Mucosa of stomach (tissue), 1 donor: ENCODE measurements around the gene MOSPD3.
"Not testable (repeated sequence)": the region's sequence is repeated elsewhere in the genome, so short reads cannot be mapped to it uniquely, and the experiment has no call there.

Source experiments
- H3K27me3 ChIP-seq: one replicate; pipeline ENCODE4 v1.7.0; 2013; ENCODE audit warnings: mild to moderate bottlenecking, low read length; ENCODE audit not compliant: control insufficient read depth, insufficient read depth
- H3K36me3 ChIP-seq: one replicate; pipeline ENCODE4 v1.7.0; 2013; ENCODE audit warnings: low read length; ENCODE audit not compliant: control insufficient read depth, insufficient read depth
- H3K4me1 ChIP-seq: one replicate; pipeline ENCODE4 v1.7.0; 2013; ENCODE audit warnings: mild to moderate bottlenecking, low read length; ENCODE audit not compliant: control insufficient read depth, insufficient read depth
- H3K4me3 ChIP-seq: one replicate; pipeline ENCODE4 v1.7.0; 2013; ENCODE audit warnings: low read length
- H3K9ac ChIP-seq: one replicate; pipeline ENCODE4 v1.7.0; 2013; ENCODE audit warnings: mild to moderate bottlenecking, low read length, moderate library complexity
- H3K9me3 ChIP-seq: one replicate; pipeline ENCODE4 v1.7.0; 2013; ENCODE audit warnings: mild to moderate bottlenecking, low read length, moderate library complexity; ENCODE audit not compliant: control insufficient read depth
- donor health status: Pancreatic carcinoma.

MOSPD3 gene, protein sequence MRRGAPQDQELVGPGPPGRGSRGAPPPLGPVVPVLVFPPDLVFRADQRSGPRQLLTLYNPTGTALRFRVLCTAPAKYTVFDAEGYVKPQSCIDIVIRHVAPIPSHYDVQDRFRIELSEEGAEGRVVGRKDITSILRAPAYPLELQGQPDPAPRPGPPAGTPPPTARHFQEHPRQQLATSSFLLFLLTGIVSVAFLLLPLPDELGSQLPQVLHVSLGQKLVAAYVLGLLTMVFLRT

DNA sequence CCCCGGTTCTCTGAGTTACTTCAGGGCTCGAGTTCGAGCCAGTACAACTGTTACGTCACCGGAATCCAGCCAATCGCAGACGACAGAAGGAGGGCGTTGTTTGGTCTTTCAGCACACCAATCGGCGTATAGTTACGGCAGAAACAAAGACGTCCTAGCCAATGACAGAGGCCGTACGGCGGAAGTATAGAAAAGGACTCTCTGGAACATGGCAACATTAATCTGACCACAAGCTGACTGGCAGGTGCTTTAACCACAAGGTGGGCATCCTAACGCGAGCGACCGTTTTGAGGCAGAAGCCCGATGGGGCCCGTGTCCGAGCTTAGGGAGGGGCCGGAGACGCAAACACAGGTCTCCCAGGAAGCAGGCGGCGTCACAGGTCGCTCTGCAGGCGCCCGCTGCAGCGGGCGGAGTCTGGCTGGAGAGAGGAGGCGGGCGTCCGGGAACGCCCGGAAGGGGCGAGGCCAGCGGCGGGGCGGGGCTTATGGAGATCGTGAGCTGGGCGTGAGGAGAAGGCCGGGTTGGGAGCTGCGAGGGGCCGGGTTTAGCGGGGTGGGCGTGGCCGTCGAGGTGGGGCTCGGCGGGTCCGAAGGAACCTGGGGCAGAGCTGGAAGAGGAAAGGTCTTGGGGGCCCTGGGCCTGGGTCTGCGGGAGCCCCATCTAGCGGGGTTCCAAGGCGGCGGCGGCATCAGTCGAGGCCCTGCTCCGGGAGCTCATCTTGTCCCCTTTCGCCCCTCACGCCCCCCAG lies at the start of gene MOSPD3:
Gene MOSPD3 (plus strand): TSS at position 558 of the 747 bp plus-strand sequence. CDS start 252 bp downstream, outside the sequence.
- Histone ChIP-seq H3K4me3 (peak within 1 kb of the TSS; percentile 63), H3K36me3 (no peaks in the 10 kb centered on the region), H3K27me3 (no peaks in the 10 kb centered on the region), H3K9ac (peak within 1 kb of the TSS; percentile 69), H3K9me3 (no peaks in the 10 kb centered on the region), H3K4me1 (peaks cover 11% of the 10 kb centered on the region)

DNA sequence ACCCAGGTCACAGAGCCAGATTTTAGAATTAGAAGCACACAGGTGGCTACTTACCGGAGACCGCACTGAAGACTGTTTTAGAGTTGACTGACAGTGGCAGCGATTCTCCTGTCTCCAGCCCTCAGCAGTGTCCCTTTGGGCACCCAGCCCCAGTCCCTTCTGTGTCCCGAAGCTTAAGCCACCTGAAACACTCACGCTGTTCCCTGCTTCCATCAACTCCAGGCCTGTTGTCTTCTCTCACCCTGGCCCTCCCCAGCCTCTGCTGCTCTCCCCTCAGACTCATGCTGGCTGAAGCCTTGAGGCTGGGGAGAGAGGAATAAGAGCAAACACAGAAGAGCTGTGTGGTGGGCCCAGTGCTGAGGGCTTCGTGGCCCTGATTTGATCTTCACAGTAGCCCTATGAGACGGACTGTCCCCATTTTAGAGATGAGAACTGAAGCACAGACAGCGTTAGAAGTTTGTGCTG lies 49.2 kb upstream of the MOSPD3 start:
- peaks cover 18% of the 10 kb centered on the region for H3K4me1 ChIP-seq
- H3K36me3 ChIP-seq: no peaks in the 10 kb centered on the region
- no peak overlapping the region for H3K4me3 ChIP-seq
- H3K9ac ChIP-seq: no peak overlapping the region
- no peaks in the 10 kb centered on the region for H3K27me3 ChIP-seq
- H3K9me3 ChIP-seq: no peaks in the 10 kb centered on the region

DNA sequence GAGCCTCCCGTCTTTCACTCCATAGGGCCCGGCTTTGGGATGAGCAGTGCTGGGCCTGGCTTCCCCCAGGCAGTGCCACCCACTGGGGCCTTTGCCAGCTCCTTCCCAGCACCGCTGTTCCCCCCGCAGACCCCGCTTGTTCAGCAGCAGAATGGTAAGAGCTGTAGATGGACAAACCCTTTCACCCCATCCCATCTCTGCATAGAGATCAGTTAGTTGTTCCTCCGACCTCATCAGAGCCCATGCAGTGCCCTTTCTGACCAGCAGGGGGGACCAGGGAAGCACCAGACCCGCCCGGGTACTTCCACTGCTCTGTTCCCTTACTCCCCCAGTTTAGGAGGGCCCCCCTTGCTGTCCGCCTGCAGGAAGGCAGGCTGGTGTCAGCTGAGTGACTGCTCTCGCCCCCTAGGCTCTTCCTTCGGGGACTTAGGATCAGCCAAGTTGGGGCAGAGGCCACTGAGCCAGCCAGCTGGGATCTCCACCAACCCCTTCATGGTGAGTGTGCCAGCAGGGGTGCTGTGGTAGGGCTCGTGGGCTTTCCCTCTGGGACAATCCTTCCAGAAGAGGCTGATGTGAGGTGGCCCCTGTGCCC lies 48.4 kb upstream of the MOSPD3 start:
- H3K9ac ChIP-seq: no peak overlapping the region
- H3K4me1 ChIP-seq: peaks cover 19% of the 10 kb centered on the region
- H3K9me3 ChIP-seq: no peaks in the 10 kb centered on the region
- H3K27me3 ChIP-seq: no peaks in the 10 kb centered on the region
- no peak overlapping the region for H3K4me3 ChIP-seq
- no peaks in the 10 kb centered on the region for H3K36me3 ChIP-seq

DNA sequence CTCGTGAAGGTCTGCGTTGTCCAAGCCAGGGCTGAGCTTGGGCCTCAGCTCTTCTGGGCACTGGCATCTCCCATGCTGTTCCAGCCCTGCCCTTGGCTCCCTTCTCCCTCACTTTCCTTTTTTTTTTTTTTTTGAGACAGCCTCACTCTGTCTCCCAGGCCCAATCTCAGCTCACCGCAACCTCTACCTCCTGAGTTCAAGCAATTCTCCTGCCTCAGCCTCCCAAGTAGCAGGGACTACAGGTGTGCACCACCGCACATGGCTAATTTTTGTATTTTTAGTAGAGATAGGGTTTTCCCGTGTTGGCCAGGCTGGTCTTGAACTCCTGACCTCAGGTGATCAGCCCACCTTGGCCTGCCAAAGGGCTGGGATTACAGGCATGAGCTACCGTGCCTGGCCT lies 47.9 kb upstream of the MOSPD3 start:
- not testable (repeated sequence) for H3K9ac ChIP-seq, H3K4me3 ChIP-seq, H3K36me3 ChIP-seq, H3K9me3 ChIP-seq, H3K27me3 ChIP-seq
- peaks cover 20% of the 10 kb centered on the region for H3K4me1 ChIP-seq

DNA sequence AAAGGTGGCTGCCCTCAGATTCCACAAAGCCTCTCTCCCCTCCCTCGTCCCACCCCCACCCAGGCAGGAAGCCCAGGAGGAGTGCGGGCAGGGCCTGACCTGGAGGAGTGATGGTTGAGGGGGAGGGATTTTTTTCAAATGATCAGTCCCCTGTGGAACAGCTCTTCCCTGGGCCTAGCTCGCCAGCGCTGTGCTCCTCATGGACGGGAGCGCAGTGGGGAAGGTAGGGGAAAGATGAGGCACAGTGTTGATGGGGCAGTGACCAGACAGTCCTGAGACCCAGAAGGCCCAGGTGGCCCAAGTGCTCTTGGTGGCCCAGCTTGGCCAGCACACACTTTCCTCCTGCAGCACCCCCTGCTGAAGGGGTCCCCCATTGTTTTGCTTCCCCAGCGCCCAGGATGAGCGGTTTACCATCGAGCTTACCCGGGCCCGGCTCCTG lies 47.2 kb upstream of the MOSPD3 start:
- Histone ChIP-seq H3K9ac (no peak overlapping the region), H3K36me3 (no peaks in the 10 kb centered on the region), H3K27me3 (no peaks in the 10 kb centered on the region), H3K9me3 (no peaks in the 10 kb centered on the region), H3K4me3 (no peak overlapping the region), H3K4me1 (peaks cover 22% of the 10 kb centered on the region)

DNA sequence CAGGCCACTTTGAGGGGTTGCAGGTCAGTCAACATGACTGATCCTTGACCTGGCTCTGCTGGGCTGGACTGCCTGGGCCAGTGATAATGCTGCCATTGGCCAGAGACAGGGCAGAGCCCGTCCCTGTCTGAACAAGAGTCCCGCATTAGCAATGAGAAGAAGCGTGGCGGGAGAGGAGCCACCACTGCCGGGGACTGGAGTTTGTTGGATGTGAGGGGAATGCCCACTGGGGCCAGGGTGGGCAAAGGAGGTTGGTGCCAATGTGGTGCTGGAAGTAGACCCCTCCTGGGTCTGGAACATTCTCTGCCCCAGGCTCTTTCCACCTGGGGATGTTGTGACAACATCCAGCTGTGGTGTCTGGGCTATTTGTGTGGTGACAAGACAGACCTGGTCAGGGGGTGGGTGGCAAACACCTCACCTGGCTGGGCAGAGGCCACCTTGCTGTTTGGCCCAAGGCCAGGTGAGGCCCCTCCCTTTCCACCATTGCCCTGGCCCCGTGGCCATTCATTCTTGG lies 46.3 kb upstream of the MOSPD3 start:
- H3K4me3 ChIP-seq: no peak overlapping the region
- H3K9me3 ChIP-seq: no peaks in the 10 kb centered on the region

DNA sequence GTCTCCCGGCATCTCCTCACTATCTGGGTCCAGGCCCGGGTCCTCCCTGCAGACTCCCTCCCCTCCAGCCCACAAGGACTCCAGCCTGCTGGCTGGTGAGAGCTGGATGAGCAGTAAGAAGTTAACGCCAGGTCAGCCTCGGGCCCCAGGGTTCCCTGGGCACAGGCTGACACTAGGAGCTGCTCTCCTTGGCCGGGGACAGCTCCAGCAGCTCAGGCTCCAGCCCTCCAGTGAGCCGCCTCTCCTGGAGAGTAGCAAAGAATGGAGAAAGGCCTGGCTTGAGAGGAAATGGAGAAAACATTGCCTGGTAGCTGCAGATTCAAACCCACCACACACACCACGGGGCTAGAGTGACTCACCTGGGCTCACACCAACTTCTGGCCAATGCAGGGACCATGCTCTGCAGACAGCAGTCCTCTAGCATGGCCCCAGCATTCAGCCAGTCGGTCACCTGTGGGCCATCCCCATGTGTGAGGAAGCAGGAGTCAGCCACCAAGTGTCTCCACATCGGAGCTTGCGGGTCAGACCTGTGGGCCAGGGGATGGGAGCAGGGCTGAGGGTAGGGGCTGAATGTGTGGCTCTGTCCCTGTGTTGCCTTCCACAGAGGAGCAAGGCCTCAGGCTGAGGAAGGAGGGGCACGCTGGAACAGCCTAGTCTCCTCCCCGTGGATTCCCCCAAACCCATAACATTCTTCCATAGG lies 45.2 kb upstream of the MOSPD3 start:
- peaks cover 6% of the 10 kb centered on the region for H3K27me3 ChIP-seq
- H3K36me3 ChIP-seq: no peaks in the 10 kb centered on the region
- peaks cover 38% of the 10 kb centered on the region for H3K4me1 ChIP-seq
- no peak overlapping the region for H3K4me3 ChIP-seq
- no peak overlapping the region for H3K9ac ChIP-seq
- H3K9me3 ChIP-seq: no peaks in the 10 kb centered on the region

More for the DNA sequence above, 46.3 kb upstream of the MOSPD3 start:
- no peak overlapping the region for H3K9ac ChIP-seq
- H3K27me3 ChIP-seq: no peaks in the 10 kb centered on the region
- H3K36me3 ChIP-seq: no peaks in the 10 kb centered on the region
- peaks cover 29% of the 10 kb centered on the region for H3K4me1 ChIP-seq

DNA sequence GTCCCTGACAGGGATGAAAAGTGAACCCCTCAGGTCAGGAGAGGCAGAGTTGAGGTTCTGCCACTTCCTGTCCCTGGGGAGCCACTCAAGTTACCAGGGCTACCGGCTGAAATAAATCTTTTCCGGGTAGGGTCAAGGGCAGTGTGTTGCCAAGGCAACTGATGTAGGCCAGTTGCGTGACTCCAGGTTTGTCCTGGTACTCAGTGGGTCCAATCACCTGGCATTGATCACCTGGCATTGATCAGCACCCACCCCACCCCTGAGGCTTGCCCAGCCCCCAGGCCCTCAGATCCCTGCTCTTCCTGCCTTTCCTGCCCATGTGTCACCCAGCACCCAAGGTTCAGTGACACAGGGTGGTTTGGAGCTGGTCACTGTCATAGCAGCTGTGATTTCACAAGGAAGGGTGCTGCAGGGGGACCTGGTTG lies 44.6 kb upstream of the MOSPD3 start:
- Histone ChIP-seq H3K27me3 (peaks cover 6% of the 10 kb centered on the region), H3K36me3 (no peaks in the 10 kb centered on the region), H3K4me3 (no peak overlapping the region), H3K9ac (no peak overlapping the region), H3K4me1 (peaks cover 38% of the 10 kb centered on the region), H3K9me3 (no peaks in the 10 kb centered on the region)

DNA sequence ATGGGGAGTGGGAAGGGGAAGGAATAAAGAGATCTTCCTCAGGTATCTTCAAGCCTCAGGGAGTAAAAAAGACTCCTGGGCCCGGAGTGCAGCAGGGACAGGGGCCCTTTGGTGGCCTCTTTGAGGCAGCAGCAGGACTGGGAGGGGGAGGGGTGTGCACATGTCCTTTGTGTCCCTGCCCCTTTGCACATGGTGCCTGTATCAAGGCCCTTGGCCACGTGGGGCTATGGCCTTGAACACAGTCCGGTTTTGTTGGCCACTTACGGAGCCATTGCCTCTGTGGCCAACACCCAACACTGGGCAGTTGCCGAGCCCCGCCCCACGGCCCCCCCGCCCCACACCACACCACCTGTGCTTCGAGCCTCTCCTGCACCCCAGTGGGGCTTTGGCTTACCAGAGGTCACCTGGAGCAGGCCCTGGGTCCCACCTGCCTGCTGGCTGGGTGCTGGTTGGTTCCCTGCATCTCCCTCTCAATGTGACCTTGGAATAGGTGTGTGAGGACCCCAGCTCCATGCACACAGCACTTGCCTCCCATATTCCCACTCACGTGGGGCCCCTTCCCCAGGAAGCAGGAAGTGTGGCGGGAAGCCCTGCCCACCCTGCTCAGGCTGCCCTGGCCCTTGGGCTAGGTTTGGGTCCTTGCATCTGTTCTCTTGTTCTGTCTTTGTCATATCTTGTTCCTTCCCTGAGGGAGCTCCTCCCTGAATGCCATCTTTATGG lies 44.0 kb upstream of the MOSPD3 start:
- no peaks in the 10 kb centered on the region for H3K9me3 ChIP-seq
- H3K27me3 ChIP-seq: peaks cover 6% of the 10 kb centered on the region
- no peak overlapping the region for H3K9ac ChIP-seq
- H3K36me3 ChIP-seq: no peaks in the 10 kb centered on the region
- H3K4me3 ChIP-seq: no peak overlapping the region
- H3K4me1 ChIP-seq: peaks cover 38% of the 10 kb centered on the region

DNA sequence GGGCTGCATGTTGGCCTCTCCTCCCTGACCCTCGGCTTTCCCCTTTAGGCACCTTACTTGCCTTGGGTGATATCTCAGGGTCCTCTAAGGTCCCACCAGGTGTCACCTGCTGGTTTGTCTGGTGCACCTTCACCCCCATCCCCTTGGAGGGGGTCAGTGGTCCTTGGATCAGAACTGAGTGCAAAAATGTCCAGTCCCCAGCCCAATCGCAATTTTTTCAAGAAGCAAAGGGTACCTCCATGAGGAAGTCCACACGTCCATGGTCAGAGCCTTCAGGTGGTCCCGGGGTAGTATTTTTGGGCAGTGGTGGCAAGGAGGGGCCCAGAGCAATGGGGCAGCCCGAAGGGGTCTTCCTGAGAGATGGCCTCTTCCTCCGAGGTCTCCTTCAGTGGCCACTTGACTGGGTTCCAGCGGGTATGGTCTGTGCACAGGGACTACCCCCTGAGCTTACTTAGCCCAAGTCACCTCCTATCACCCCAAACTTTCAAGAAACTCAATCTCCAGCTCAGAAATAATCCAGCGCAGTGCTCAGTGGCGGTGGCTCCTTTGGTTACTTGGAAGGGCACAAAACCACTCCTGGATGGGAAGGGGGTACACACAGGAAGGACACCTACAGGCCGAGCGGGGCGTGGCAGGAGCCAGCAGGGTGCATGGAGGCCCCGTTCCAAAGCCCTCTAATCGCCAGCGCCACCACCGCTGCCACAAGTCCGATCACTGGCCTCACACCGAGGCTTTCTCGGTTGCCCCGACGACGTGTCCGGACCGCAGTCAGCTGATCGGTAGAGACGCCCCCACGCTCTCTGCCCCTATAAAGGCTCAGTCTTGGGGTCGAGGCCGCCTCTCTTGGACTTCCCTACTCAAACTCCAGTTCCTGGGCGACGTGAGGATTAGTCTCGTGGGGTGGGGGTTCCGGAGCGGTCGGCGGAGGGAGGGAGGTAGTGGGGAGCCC lies 43.2 kb upstream of the MOSPD3 start:
- Histone ChIP-seq H3K9ac (peak overlapping the region; percentile 34), H3K36me3 (no peaks in the 10 kb centered on the region), H3K27me3 (peaks cover 6% of the 10 kb centered on the region), H3K4me3 (no peak overlapping the region), H3K9me3 (no peaks in the 10 kb centered on the region), H3K4me1 (peaks cover 34% of the 10 kb centered on the region)
